Endothelial cell (in vitro differentiated cells): ENCODE data around the gene CLCA2. TPM values are rescaled to one million over a fixed set of nuclear protein-coding genes. Genes with fewer than 3 reads are reported as not detected.

Experiments
- DNase-seq: peaks from one replicate; pipeline ENCODE4 v3.0.0; 2021; ENCODE audit warnings: low spot score
- H3K27ac Mint-ChIP-seq: one replicate; pipeline ENCODE4 v1.8.0; 2021; ENCODE audit warnings: mixed read lengths, inconsistent platforms; ENCODE audit not compliant: unreplicated experiment
- H3K27me3 Mint-ChIP-seq: one replicate; pipeline ENCODE4 v1.8.0; 2021; ENCODE audit warnings: mild to moderate bottlenecking, moderate library complexity, mixed read lengths, inconsistent platforms; ENCODE audit not compliant: unreplicated experiment
- H3K36me3 Mint-ChIP-seq: one replicate; pipeline ENCODE4 v1.8.0; 2021; ENCODE audit warnings: mild to moderate bottlenecking, low read depth, mixed read lengths, inconsistent platforms; ENCODE audit not compliant: unreplicated experiment
- H3K4me1 Mint-ChIP-seq: one replicate; pipeline ENCODE4 v1.8.0; 2021; ENCODE audit warnings: mild to moderate bottlenecking, mixed read lengths, inconsistent platforms; ENCODE audit not compliant: unreplicated experiment
- H3K4me3 Mint-ChIP-seq: one replicate; pipeline ENCODE4 v1.8.0; 2021; ENCODE audit warnings: mild to moderate bottlenecking, mixed read lengths, inconsistent platforms; ENCODE audit not compliant: unreplicated experiment
- H3K9me3 Mint-ChIP-seq: one replicate; pipeline ENCODE4 v1.8.0; 2021; ENCODE audit warnings: mixed read lengths, inconsistent platforms; ENCODE audit not compliant: unreplicated experiment
- CTCF ChIP-seq: fragments of 200-600 bp; sonication (generic); IDR thresholded peaks from one replicate; pipeline ENCODE4 v1.5.0; 2021; ENCODE audit warnings: antibody characterized with exemption; ENCODE audit not compliant: unreplicated experiment
- total RNA-seq: library from RNA; stranded (reverse); fragmentation: NEBNext Ultra II Directional; extraction: Animal tissue kit (Norgen Biotek cat#: 25700); gene quantifications from one replicate; pipeline ENCODE4 v1.2.1, GENCODE V29; 2021; ENCODE audit not compliant: unreplicated experiment

CLCA2 gene
- total RNA-seq, 1 donor from 2014 or later = not detected

GRCh38 chr1:86381223-86381622, 42.7 kb upstream of the CLCA2 start:
- no peaks in the 10 kb centered on the region for H3K4me1 Mint-ChIP-seq
- peaks cover 29% of the 10 kb centered on the region for H3K36me3 Mint-ChIP-seq
- no peaks in the 10 kb centered on the region for H3K27me3 Mint-ChIP-seq
- H3K9me3 Mint-ChIP-seq = peaks cover 4% of the 10 kb centered on the region
- no peak for DNase-seq
- no peak for TF ChIP-seq CTCF
- H3K4me3 Mint-ChIP-seq = no peak overlapping the region
- peak overlapping the region; percentile 70 for H3K27ac Mint-ChIP-seq

- H3K4me3 Mint-ChIP-seq = no peak overlapping the region
- no peaks in the 10 kb centered on the region for H3K9me3 Mint-ChIP-seq
- peak overlapping the region; percentile 84 for H3K27ac Mint-ChIP-seq
- no peak for DNase-seq
- peaks cover 12% of the 10 kb centered on the region for H3K36me3 Mint-ChIP-seq
- H3K4me1 Mint-ChIP-seq = no peaks in the 10 kb centered on the region
- H3K27me3 Mint-ChIP-seq = no peaks in the 10 kb centered on the region
- TF ChIP-seq CTCF = no peak
These were observed 41.1 kb upstream of the CLCA2 start for GRCh38 chr1:86382878-86383277.

GRCh38 chr1:86387916-86388627, 35.9 kb upstream of the CLCA2 start:
- no peak for TF ChIP-seq CTCF
- Mint-ChIP-seq H3K9me3 (no peaks in the 10 kb centered on the region), H3K27me3 (no peaks in the 10 kb centered on the region), H3K4me1 (peaks cover 8% of the 10 kb centered on the region), H3K36me3 (no peaks in the 10 kb centered on the region), H3K4me3 (no peak overlapping the region), H3K27ac (no peak overlapping the region)
- no peak for DNase-seq

- H3K27ac Mint-ChIP-seq = peak overlapping the region; percentile 68
These were observed 35.2 kb upstream of the CLCA2 start for GRCh38 chr1:86388777-86389176.

More at GRCh38 chr1:86388777-86389176, 35.2 kb upstream of the CLCA2 start:
- TF ChIP-seq CTCF = no peak
- no peak overlapping the region for H3K4me3 Mint-ChIP-seq
- no peaks in the 10 kb centered on the region for H3K27me3 Mint-ChIP-seq
- peaks cover 11% of the 10 kb centered on the region for H3K4me1 Mint-ChIP-seq
- H3K9me3 Mint-ChIP-seq = no peaks in the 10 kb centered on the region
- H3K36me3 Mint-ChIP-seq = no peaks in the 10 kb centered on the region
- no peak for DNase-seq
